ENCODE data around the gene ORC1. TPM values are rescaled to one million over a fixed set of nuclear protein-coding genes. Genes with fewer than 3 reads are reported as not detected.

The ORC1 gene
- total and polyA plus RNA-seq, 2 experiments from 2014 or later = 15.1 to 55.0 TPM

GRCh38 chr1:52360595-52360968 is 43.6 kb downstream of the ORC1 start:
- no peaks in the 10 kb centered on the region for H3F3A ChIP-seq (replicated peaks; ENCODE audit: low read depth)
- DNase-seq (ENCODE audit: low spot score) = no peak
- peaks cover 18% of the 10 kb centered on the region for H3K27me3 Mint-ChIP-seq (ENCODE audit: insufficient read depth, low read depth, poor library complexity)
- peaks cover 67% of the 10 kb centered on the region for H3K36me3 Mint-ChIP-seq (ENCODE audit: low read depth)
- H3K36me3 ChIP-seq (ENCODE audit: insufficient read depth) = peaks cover 15% of the 10 kb centered on the region
- no peak overlapping the region for H3K4me3 ChIP-seq
- no peak for ATAC-seq
- no peaks in the 10 kb centered on the region for H4K20me1 ChIP-seq (replicated peaks; ENCODE audit: insufficient read depth)
- H3K9me3 Mint-ChIP-seq = no peaks in the 10 kb centered on the region
- H3K4me1 Mint-ChIP-seq = peaks cover 5% of the 10 kb centered on the region; the same call in 2 of the 3 replicates
- no peak overlapping the region for H3K27ac ChIP-seq (ENCODE audit: low read depth)
- no peaks in the 10 kb centered on the region for H3K9me2 ChIP-seq (ENCODE audit: insufficient read depth)
- H3K4me2 ChIP-seq = no peak overlapping the region
- H3K4me3 Mint-ChIP-seq = no peak overlapping the region
- H2AFZ ChIP-seq = no peak overlapping the region
- peaks cover 11% of the 10 kb centered on the region for H3K4me1 ChIP-seq (ENCODE audit: insufficient read depth)
- no peaks in the 10 kb centered on the region for H3K27me3 ChIP-seq (ENCODE audit: insufficient read depth)
- peaks cover 11% of the 10 kb centered on the region; the same call in 1 of the 2 replicates for H3K79me2 ChIP-seq (replicated peaks; ENCODE audit: insufficient read depth)
- no peak overlapping the region for H3K27ac Mint-ChIP-seq
- TF ChIP-seq STAT1 (IDR thresholded peaks at IDR 0.05; ENCODE audit: unreplicated experiment) (no peak), REST (IDR thresholded peaks at IDR 0.05; ENCODE audit: unreplicated experiment) (no peak), ETS1 (IDR thresholded peaks at IDR 0.05) (no peak), ZNF114 (CRISPR knock-in tag; IDR thresholded peaks at IDR 0.05) (no peak), CTCF (conservative IDR thresholded peaks at IDR 0.05; ENCODE audit: low read depth in 2 of 2) (no peak), POLR2AphosphoS5 (IDR thresholded peaks at IDR 0.05; ENCODE audit: low read depth) (no peak), JUNB (IDR thresholded peaks at IDR 0.05; ENCODE audit: unreplicated experiment) (no peak), ZNF331 (CRISPR knock-in tag; IDR thresholded peaks at IDR 0.05; ENCODE audit: low read depth) (no peak), NANOG (IDR thresholded peaks at IDR 0.05; ENCODE audit: borderline replicate concordance) (no peak), ZNF462 (CRISPR knock-in tag; IDR thresholded peaks at IDR 0.05) (no peak)

All from GM23338 (cell line).